Esophagus muscularis mucosa (tissue), 4 donors: ENCODE measurements around the gene LPO. TPM values are rescaled to one million over a fixed set of nuclear protein-coding genes. Genes with fewer than 3 reads are reported as not detected.

ENCODE experiments used
- DNase-seq: peaks from one replicate; pipeline ENCODE4 v3.0.0-alpha.2; 2017; ENCODE audit errors: extremely low spot score
- H3K27ac ChIP-seq, 4 donors: fragments of 200-600 bp; sonication (generic); replicated peaks in 1 of 4; 1 replicate in 3 of 4; 2 replicates in 1 of 4; pipeline ENCODE4 v1.5.1; 2016 to 2019; ENCODE audit warnings: mild to moderate bottlenecking in 1 of 4
- H3K27me3 ChIP-seq, 4 donors: fragments of 200-600 bp; sonication (generic); one replicate each; pipeline versions ENCODE4 v1.5.1 to v1.6.0; 2016 to 2019
- H3K36me3 ChIP-seq, 4 donors: fragments of 200-600 bp; sonication (generic); one replicate each; pipeline ENCODE4 v1.5.1; 2016 to 2019
- H3K4me1 ChIP-seq, 4 donors: fragments of 200-600 bp; sonication (generic); one replicate each; pipeline ENCODE4 v1.5.1; 2016 to 2019
- H3K4me3 ChIP-seq, 4 donors: fragments of 200-600 bp; sonication (generic); 1 replicate in 2 of 4; 2 replicates in 2 of 4; pipeline ENCODE4 v1.5.1; 2016 to 2019; ENCODE audit warnings: mild to moderate bottlenecking in 4 of 4, moderate library complexity in 1 of 4
- H3K9me3 ChIP-seq, 4 donors: fragments of 200-600 bp; sonication (generic); 1 replicate in 3 of 4; 2 replicates in 1 of 4; pipeline ENCODE4 v1.5.1; 2016 to 2019
- EP300 ChIP-seq: sonication (generic); formaldehyde crosslinking; IDR thresholded peaks from one replicate; pipeline ENCODE4 v1.6.1; 2017; ENCODE audit warnings: antibody characterized with exemption
- POLR2A ChIP-seq: fragments of 450-650 bp; IDR thresholded peaks from one replicate; pipeline ENCODE4 v1.6.1; 2017; ENCODE audit warnings: antibody characterized with exemption, moderate library complexity, mild to moderate bottlenecking, low read depth
- POLR2AphosphoS5 ChIP-seq, 2 donors: sonication (generic); formaldehyde crosslinking; IDR thresholded peaks; one replicate each; pipeline ENCODE4 v1.6.1; 2017; ENCODE audit warnings: antibody characterized with exemption in 2 of 2
- WGBS: methylation state at CpG from one replicate; pipeline ENCODE4 v1.1.5; 2018; 5-methylcytosine and 5-hydroxymethylcytosine counted together
- intact Hi-C: fragments of 100-400 bp; cut with DNase I; formaldehyde crosslinking; loops from one replicate; pipeline ENCODE4 v1.15.1; 2023
- total RNA-seq, 4 donors: library from RNA; depleted of rRNA; stranded (reverse); fragments of >200 nt; gene quantifications; one replicate each; pipeline versions ENCODE4 v1.1.0 to v1.2.1, GENCODE V29; 2016
- TF ChIP-seq, protein P1 (sequence below), 3 experiments: fragments of 200-600 bp in 2 of 3; fragments of 450-650 bp in 1 of 3; sonication (generic) in 2 of 3; IDR thresholded peaks; one replicate each; pipeline ENCODE4 v1.5.1; 2017 to 2019; ENCODE audit warnings: antibody characterized with exemption in 3 of 3, mild to moderate bottlenecking in 2 of 3, moderate library complexity in 1 of 3

Gene LPO
- total RNA-seq, 4 donors from 2014 or later: not detected

GRCh38 chr17:58279016-58279711 lies 40.8 kb downstream of the LPO start:
- TF ChIP-seq POLR2A: no peak
- TF ChIP-seq EP300: no peak
- no peak for TF ChIP-seq POLR2AphosphoS5 (IDR thresholded peaks at IDR 0.05)
- TF ChIP-seq, protein P1, sequence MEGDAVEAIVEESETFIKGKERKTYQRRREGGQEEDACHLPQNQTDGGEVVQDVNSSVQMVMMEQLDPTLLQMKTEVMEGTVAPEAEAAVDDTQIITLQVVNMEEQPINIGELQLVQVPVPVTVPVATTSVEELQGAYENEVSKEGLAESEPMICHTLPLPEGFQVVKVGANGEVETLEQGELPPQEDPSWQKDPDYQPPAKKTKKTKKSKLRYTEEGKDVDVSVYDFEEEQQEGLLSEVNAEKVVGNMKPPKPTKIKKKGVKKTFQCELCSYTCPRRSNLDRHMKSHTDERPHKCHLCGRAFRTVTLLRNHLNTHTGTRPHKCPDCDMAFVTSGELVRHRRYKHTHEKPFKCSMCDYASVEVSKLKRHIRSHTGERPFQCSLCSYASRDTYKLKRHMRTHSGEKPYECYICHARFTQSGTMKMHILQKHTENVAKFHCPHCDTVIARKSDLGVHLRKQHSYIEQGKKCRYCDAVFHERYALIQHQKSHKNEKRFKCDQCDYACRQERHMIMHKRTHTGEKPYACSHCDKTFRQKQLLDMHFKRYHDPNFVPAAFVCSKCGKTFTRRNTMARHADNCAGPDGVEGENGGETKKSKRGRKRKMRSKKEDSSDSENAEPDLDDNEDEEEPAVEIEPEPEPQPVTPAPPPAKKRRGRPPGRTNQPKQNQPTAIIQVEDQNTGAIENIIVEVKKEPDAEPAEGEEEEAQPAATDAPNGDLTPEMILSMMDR (IDR thresholded peaks at IDR 0.05): no peak
- DNase-seq: peak; percentile 89
- peak overlapping the region in 2 of 4 donors; percentile 7 to 44 for H3K27ac ChIP-seq
- 43% methylated on average over 6 of the region's 60 CpGs for whole genome bisulfite sequencing
- H3K27me3 ChIP-seq: peaks cover 0 to 53% (median 1%) of the 10 kb centered on the region in 4 donors
- H3K4me1 ChIP-seq: peaks cover 0 to 17% (median 13%) of the 10 kb centered on the region in 4 donors
- intact Hi-C loops: no loop called here
- peak overlapping the region; percentile 29 to 46 (median 37) for H3K4me3 ChIP-seq
- no peaks in the 10 kb centered on the region for H3K36me3 ChIP-seq
- no peaks in the 10 kb centered on the region for H3K9me3 ChIP-seq

DNA sequence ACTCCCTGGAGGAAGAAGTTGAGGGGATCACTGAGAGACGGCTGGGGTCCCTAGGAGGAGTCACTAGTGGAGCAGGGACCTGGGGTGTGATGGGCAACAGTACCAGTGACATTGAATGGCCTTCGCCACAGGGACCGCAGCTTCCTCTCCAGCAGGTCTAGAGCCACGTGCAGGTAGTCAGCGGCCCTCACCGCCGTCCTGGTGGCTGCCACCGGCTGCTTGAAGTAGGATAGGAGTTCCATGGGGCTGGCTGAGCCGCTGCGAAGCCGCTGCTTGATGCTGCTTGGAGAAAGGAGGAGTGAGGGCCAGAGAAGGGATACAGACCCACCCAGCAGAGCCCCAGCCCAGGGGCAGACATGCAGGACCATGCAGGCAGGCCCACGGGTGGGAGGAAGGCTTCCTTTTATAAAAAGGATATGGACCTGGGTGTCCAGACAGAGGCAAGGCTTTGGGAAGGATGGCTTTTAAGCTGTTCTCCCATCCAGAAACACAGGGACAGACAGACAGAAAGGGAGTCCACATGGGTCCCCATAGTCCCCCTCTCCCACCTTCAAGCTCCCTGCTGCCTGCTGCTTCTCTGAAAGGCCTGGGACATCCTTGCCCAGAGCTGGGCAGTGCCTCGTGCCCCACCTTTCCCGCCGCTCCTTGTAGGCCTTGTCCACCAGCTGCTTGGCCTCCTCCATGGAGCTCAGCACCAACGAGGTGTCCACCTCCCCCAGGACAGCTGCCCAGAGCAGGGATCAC lies 41.5 kb downstream of the LPO start:
- no peak for DNase-seq
- Histone ChIP-seq H3K4me3 (peak overlapping the region in 1 of 4 donors; percentile 39), H3K27ac (no peak overlapping the region), H3K36me3 (no peaks in the 10 kb centered on the region), H3K9me3 (no peaks in the 10 kb centered on the region), H3K27me3 (peaks cover 0 to 60% (median 1%) of the 10 kb centered on the region in 4 donors), H3K4me1 (peaks cover 0 to 17% (median 13%) of the 10 kb centered on the region in 4 donors)
- 88% methylated on average over 15 of the region's 16 CpGs for WGBS
- TF ChIP-seq POLR2A (no peak), EP300 (no peak), POLR2AphosphoS5 (IDR thresholded peaks at IDR 0.05) (no peak)
- TF ChIP-seq, protein P1 (IDR thresholded peaks at IDR 0.05): no peak
- intact Hi-C loops: no loop called here

DNA sequence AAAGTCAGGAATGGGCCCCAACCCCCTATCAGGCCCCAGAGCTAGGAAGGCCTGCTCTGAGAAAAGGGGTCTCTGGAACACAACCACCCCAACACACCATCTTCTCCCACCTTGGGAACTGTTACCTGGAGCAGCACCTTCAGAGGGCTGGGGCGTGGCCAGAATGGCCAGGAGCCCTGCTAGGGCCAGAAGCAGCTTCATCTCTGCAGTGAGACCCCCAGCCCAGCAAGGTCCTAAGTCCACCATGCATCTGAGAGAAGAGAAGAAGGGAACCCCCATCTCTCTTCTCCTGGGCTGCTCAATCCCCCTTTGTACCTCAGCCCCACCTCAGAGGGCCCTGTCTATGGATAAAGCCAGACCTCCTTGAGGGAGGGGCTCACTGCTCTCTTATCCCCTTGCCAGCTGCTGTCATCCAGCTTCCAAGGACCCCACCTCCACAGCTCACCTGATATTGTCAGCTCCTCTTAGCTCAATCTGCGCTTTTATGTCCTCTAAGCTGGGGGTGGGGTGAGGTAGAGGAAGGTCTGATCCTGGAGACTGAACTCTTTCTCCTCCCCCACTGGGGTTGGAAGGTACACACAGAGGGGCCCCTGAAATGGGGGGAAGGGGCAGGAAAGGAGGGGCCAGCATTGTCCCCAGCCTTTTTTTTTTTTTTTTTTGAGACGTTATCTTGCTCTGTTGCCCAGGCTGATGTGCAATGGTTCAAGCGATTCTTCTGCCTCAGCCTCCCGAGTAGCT lies 42.3 kb downstream of the LPO start, which contains the start of gene MPO:
MPO (minus strand) TSS at position 456 of the 738 bp plus-strand sequence; CDS start at position 279, 177 bp downstream.
- WGBS: 86% methylated on average over 5 of the region's 5 CpGs
- no peaks in the 10 kb centered on the region for H3K9me3 ChIP-seq
- no peak for TF ChIP-seq POLR2A
- TF ChIP-seq EP300: no peak
- no peak for TF ChIP-seq POLR2AphosphoS5 (IDR thresholded peaks at IDR 0.05)
- TF ChIP-seq, protein P1 (IDR thresholded peaks at IDR 0.05): no peak
- no peak within 1 kb of the TSS for H3K27ac ChIP-seq
- H3K27me3 ChIP-seq: peaks cover 0 to 60% (median 1%) of the 10 kb centered on the region in 4 donors
- DNase-seq: no peak
- intact Hi-C loops: no loop called here
- no peaks in the 10 kb centered on the region for H3K36me3 ChIP-seq
- no peak within 1 kb of the TSS for H3K4me3 ChIP-seq
- peaks cover 0 to 17% (median 13%) of the 10 kb centered on the region in 4 donors for H3K4me1 ChIP-seq

- Histone ChIP-seq H3K4me3 (no peak overlapping the region), H3K27me3 (peaks cover 0 to 59% (median 1%) of the 10 kb centered on the region in 4 donors), H3K27ac (no peak overlapping the region), H3K9me3 (no peaks in the 10 kb centered on the region), H3K4me1 (peaks cover 0 to 17% (median 13%) of the 10 kb centered on the region in 4 donors), H3K36me3 (no peaks in the 10 kb centered on the region)
- TF ChIP-seq EP300 (no peak), POLR2AphosphoS5 (IDR thresholded peaks at IDR 0.05) (no peak), POLR2A (no peak)
- TF ChIP-seq, protein P1 (IDR thresholded peaks at IDR 0.05): no peak
- DNase-seq: no peak
- 38% methylated on average over 2 of the region's 2 CpGs for WGBS
- intact Hi-C loops: no loop called here
Measured at GRCh38 chr17:58281511-58282011, 43.2 kb downstream of the LPO start.
